Retinal pigment epithelial cell (primary cell): ENCODE results near the gene GCA.

Source experiments
- DNase-seq: peaks from one replicate; pipeline ENCODE4 v3.0.0-alpha.2; 2010; ENCODE audit warnings: low read depth
- H3K4me3 ChIP-seq: 2 replicates; pipeline ENCODE4 v1.5.1; 2011; ENCODE audit warnings: mild to moderate bottlenecking, low read length, control low read depth, moderate library complexity
- TF ChIP-seq, protein P1 (sequence below): conservative IDR thresholded peaks from 2 replicates; pipeline ENCODE4 v1.5.1; 2011; ENCODE audit warnings: low read depth, low read length, control low read depth, inconsistent platforms

Gene GCA, protein sequence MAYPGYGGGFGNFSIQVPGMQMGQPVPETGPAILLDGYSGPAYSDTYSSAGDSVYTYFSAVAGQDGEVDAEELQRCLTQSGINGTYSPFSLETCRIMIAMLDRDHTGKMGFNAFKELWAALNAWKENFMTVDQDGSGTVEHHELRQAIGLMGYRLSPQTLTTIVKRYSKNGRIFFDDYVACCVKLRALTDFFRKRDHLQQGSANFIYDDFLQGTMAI

DNA sequence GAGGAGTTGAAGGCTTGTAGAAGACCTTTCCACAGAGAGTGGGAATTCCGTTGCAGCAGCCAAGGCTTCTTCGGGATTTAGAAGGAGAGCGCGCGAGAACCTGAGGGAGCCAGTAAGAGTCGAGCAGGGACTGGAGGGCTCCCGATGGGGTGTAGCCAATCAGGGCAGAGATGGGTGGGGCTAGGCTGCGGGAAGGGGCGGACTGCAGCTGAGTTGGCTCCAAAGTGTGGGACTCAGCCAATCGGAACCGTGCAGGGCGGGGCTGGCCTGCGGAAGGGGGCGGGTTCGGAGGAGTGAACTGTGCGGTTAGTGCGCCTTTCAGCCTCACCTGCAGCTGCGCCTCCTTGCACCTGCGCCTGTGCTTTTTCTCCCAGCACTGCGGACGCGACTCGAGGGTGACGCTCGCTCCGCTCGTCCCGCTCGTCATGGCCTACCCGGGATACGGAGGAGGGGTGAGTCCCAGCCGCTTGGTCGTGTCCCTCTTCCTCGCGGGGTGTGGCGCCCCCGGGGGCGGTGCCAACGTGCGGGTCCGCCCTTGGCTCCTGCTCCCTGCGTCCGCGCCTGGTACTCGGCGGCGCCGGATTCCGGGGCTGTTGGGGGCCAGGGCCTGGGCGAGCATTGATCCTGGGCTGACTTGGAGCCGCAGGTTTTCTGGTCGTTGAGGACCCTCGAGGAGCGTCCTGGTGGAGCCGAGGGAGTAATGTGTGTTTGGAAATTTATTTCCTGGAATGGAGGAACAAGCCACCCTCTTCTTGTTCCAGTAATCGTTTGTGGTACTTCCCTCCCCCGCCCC is at the start of gene GCA:
Gene GCA, plus strand, starts transcription at position 309 of the 793 bp plus-strand sequence. Its CDS starts 117 bp downstream, at position 426.
- peak within 1 kb of the TSS; percentile 91 for H3K4me3 ChIP-seq
- peak; percentile 95 for DNase-seq
- TF ChIP-seq, protein P1, sequence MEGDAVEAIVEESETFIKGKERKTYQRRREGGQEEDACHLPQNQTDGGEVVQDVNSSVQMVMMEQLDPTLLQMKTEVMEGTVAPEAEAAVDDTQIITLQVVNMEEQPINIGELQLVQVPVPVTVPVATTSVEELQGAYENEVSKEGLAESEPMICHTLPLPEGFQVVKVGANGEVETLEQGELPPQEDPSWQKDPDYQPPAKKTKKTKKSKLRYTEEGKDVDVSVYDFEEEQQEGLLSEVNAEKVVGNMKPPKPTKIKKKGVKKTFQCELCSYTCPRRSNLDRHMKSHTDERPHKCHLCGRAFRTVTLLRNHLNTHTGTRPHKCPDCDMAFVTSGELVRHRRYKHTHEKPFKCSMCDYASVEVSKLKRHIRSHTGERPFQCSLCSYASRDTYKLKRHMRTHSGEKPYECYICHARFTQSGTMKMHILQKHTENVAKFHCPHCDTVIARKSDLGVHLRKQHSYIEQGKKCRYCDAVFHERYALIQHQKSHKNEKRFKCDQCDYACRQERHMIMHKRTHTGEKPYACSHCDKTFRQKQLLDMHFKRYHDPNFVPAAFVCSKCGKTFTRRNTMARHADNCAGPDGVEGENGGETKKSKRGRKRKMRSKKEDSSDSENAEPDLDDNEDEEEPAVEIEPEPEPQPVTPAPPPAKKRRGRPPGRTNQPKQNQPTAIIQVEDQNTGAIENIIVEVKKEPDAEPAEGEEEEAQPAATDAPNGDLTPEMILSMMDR: no peak

DNA sequence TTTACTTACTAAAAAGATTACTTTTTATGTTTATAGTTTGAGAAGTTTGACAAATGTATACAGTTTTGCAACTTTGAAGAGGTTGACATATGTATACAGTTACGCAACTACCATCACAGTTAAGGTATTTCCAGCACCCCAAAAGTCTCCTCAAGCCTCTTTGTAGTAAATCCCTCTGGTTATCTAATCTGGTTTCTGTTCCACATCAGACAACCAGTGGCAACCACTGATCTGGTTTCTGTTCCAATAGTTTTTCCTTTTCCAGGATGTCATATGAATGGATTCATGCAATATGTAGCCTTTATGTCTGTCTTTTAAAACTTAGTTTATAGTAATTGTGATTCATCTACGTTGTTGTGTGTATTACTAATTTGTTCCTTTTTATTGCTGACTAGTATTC is 48.9 kb upstream of the GCA start:
- TF ChIP-seq, protein P1: no peak
- H3K4me3 ChIP-seq: no peak overlapping the region
- DNase-seq: no peak

DNA sequence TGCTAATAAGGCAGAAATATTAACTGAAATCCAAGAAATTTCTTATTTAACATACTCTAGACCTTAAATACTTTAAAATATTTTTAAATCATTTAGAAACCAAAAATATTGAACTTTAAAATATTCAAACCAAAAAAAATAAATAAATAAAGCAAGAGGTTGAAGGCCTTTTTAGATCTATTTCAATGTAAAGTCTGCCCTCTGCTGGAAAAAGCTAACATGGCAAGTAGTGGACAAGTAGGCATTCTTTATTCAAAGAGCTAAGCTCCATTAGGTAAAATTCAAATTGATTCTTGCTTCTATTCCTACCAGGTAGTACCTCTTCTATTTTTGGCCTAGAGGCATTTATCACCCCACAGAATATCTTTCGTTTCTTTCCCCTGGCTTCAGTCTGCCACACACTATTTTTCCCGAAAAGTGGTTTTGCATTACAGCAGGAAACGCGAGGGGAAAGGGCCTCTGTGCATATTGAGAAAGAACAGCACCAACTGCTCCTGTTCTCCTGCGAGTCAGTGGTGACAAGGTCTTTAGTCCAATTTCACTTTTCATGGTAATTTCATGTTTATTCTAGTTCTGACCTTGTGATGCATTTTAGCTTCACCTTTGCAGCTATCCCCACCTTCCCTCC is 45.9 kb upstream of the GCA start:
- peak; percentile 26 for DNase-seq
- TF ChIP-seq, protein P1: peak; percentile 79
- H3K4me3 ChIP-seq: no peak overlapping the region

DNA sequence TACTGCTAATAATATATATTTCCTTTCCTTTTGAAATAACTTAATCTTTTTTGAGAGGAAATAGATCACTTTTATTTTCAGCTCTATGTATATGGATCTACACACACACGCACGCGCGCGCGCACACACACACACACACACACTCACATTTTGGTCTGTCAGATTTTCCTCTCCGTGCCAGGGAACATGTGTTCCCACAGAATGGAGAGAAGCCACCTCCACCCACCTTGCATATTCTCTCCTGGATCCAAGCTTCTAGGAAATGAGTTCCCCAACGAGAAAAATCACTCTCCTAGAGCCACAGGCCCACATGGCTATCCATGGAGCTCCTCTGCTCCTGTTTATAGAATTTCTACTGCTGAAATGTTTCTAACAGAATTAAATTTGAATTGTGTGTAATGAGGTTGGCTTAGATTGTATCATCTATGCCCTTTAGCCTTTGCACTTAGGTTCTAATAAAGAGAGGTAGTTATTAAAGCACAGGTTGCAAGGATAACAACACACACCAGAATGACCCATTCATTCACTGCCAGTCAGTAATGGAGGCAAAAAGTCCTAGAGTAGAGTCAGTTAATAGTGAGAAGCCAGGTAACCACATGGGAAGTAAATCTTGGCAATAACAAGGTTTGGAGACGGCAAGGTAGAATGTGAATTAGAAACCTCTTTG is 45.1 kb upstream of the GCA start:
- DNase-seq: no peak
- H3K4me3 ChIP-seq: no peak overlapping the region
- TF ChIP-seq, protein P1: no peak

DNA sequence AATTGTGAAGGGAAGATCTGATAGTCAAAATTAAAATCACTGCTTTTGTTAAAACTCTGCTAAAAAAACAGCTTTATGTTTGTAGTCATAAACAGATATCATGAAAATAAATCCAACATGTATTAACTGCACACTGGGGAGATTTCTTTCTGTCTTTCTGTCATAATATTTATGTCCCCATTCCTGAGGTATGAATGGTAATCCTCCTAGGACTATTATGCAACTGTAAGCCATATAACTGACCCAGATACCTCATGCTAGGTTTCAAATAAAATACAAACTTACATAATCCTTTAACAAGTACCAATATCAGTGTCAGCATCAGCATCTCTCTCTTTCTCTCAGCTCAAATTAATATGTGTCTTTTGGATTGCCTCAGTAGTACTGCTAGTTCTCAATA is 43.7 kb upstream of the GCA start:
- TF ChIP-seq, protein P1: no peak
- no peak overlapping the region for H3K4me3 ChIP-seq
- DNase-seq: no peak

DNA sequence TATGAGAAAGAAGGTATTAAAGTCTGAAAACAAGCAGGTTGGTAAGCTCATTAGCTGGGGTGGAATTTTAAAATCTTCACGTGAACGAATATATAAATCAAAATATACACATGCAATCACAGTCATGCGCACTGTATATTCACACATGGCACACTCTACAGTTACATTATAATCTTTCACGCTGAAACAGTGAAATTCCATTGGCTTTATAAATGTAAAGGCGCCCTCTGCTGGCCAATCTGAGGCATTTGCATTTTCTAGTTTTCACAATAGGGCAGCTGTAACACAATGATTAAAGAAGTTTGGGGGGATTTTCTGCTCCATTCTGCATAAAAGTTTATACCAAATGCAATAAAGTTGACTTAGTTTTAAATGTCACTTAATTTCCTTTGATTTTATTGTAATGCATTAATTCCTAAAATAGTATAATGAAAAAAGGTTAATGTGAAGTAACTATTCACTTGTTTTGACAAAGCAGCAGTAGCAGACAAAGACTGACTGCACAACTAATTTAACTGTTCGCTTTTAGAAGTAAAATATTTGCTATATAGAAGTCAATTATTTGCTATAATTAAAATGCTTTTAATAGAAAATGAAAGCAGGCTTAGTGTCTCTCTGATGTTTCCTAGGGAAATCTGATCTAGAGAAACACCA is 42.7 kb upstream of the GCA start:
- TF ChIP-seq, protein P1: peak; percentile 76
- DNase-seq: peak; percentile 45
- peak overlapping the region; percentile 23 for H3K4me3 ChIP-seq
